Progenitor cell of endocrine pancreas (in vitro differentiated cells): Measurements from ENCODE around the gene SEMA3D. TPM values are rescaled to one million over a fixed set of nuclear protein-coding genes. Genes with fewer than 3 reads are reported as not detected.

Experiments used
- DNase-seq: peaks from one replicate; pipeline ENCODE4 v3.0.0; 2021; ENCODE audit warnings: low spot score; ENCODE audit not compliant: unreplicated experiment
- H3K27ac Mint-ChIP-seq: 2 replicates; pipeline ENCODE4 v1.8.0; 2021; ENCODE audit warnings: mild to moderate bottlenecking, moderate library complexity, mixed read lengths
- H3K27me3 Mint-ChIP-seq: 2 replicates; pipeline ENCODE4 v1.8.0; 2021; ENCODE audit warnings: mixed read lengths
- H3K36me3 Mint-ChIP-seq: 2 replicates; pipeline ENCODE4 v1.8.0; 2022; ENCODE audit warnings: mixed read lengths; ENCODE audit not compliant: insufficient read depth
- H3K4me1 Mint-ChIP-seq: 2 replicates; pipeline ENCODE4 v1.8.0; 2021; ENCODE audit warnings: low read depth, mixed read lengths
- H3K4me3 Mint-ChIP-seq: 2 replicates; pipeline ENCODE4 v1.8.0; 2021; ENCODE audit warnings: low read depth, mild to moderate bottlenecking, moderate library complexity, mixed read lengths
- H3K9me3 Mint-ChIP-seq: 2 replicates; pipeline ENCODE4 v1.8.0; 2021; ENCODE audit warnings: low read depth, mixed read lengths
- CTCF ChIP-seq: fragments of 200-600 bp; sonication (generic); IDR thresholded peaks from one replicate; pipeline ENCODE4 v1.5.0; 2021; ENCODE audit warnings: antibody characterized with exemption, mild to moderate bottlenecking; ENCODE audit not compliant: unreplicated experiment
- total RNA-seq: library from RNA; stranded (reverse); gene quantifications from 2 replicates; pipeline ENCODE4 v1.2.1, GENCODE V29; 2021

Gene SEMA3D
- total RNA-seq, 1 donor from 2014 or later, result 27.9 TPM

DNA sequence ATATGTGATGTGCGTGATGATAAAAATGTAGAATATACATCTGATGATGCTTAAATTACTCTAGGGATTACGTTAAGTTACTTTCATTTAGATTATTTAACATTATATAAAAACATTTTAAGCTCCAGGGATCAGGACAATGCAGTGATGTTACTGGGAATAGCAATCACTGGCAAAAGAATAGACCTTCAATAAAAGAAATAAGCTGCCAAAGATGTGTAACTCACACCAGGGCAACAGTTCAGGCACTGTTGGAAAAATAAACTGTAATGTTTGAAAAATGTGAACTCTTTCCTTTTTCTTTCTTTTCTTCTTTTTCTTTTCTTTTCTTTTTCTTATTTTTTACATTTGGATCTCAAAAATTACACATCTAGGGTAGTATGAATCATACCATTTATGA is 131.7 kb downstream of the SEMA3D start:
- peaks cover 9% of the 10 kb centered on the region for H3K36me3 Mint-ChIP-seq
- H3K27ac Mint-ChIP-seq, result no peak overlapping the region
- no peak for TF ChIP-seq CTCF
- H3K9me3 Mint-ChIP-seq, result peaks cover 7% of the 10 kb centered on the region
- no peaks in the 10 kb centered on the region for H3K27me3 Mint-ChIP-seq
- no peak for DNase-seq
- H3K4me3 Mint-ChIP-seq, result no peak overlapping the region
- H3K4me1 Mint-ChIP-seq, result peaks cover 5% of the 10 kb centered on the region

DNA sequence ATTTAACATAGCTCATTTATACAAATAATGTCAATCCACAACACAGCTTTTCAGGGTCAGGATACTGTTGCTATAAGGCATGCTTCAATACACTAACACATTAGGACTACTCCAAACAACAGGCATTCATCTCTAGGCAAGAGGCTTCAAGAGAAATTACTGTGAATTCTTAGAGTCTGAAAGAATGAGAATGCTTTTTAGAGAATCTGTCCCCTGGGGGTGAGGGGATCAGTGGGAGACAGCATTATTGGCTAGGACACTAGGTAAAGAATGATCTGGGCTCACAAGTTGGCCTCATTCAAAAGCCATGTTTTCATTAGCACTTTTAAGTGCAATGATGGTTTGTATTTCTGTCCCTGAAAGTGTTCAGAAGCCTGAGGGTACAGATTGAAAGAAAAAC is 132.6 kb downstream of the SEMA3D start:
- Mint-ChIP-seq H3K4me1 (peaks cover 13% of the 10 kb centered on the region), H3K27me3 (no peaks in the 10 kb centered on the region), H3K9me3 (peaks cover 7% of the 10 kb centered on the region), H3K4me3 (no peak overlapping the region), H3K27ac (no peak overlapping the region), H3K36me3 (peaks cover 9% of the 10 kb centered on the region)
- no peak for DNase-seq
- no peak for TF ChIP-seq CTCF

- TF ChIP-seq CTCF, result no peak
- no peak for DNase-seq
- no peak overlapping the region for H3K4me3 Mint-ChIP-seq
- H3K36me3 Mint-ChIP-seq, result peaks cover 9% of the 10 kb centered on the region
- peaks cover 7% of the 10 kb centered on the region for H3K9me3 Mint-ChIP-seq
- H3K27me3 Mint-ChIP-seq, result no peaks in the 10 kb centered on the region
- peaks cover 16% of the 10 kb centered on the region for H3K4me1 Mint-ChIP-seq
- H3K27ac Mint-ChIP-seq, result no peak overlapping the region
Measured at GRCh38 chr7:85052894-85053293, 134.0 kb downstream of the SEMA3D start.

DNA sequence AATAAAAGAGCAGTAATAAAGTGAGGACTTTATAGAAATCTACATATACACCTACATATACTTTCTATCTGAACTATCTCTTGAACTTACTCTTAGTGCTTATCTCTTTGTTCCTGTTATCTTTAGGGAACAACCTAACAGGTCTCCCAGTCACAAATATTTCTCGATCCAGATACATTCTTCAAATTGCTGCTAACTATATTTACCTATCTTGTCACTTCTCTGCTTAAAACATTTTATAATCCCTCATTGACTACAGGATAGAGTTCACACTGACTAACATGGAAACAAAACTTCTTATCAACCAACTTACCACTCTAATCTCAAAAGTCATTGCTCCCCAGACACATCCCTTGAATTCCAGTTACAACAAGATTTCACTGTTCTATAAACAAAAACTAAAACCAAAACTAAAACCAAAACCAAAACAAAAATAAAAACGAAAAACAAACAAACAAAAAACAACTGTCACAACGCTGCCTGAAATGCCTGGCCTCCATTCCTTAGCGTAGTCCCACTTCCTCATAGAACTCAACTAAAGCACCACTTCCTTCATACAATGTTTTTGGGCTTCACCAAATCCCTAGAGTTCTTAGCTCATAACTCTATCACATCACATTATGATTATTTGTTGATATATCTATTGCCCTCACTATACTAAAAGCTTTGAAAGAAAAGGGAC is 134.7 kb downstream of the SEMA3D start:
- TF ChIP-seq CTCF, result no peak
- no peak for DNase-seq
- Mint-ChIP-seq H3K4me3 (no peak overlapping the region), H3K27me3 (no peaks in the 10 kb centered on the region), H3K4me1 (peaks cover 19% of the 10 kb centered on the region), H3K27ac (no peak overlapping the region), H3K9me3 (peaks cover 6% of the 10 kb centered on the region), H3K36me3 (peaks cover 8% of the 10 kb centered on the region)

- Mint-ChIP-seq H3K4me3 (no peak overlapping the region), H3K4me1 (peaks cover 25% of the 10 kb centered on the region), H3K36me3 (peaks cover 4% of the 10 kb centered on the region), H3K27me3 (no peaks in the 10 kb centered on the region), H3K27ac (no peak overlapping the region), H3K9me3 (no peaks in the 10 kb centered on the region)
- no peak for DNase-seq
- TF ChIP-seq CTCF, result no peak
Measured at GRCh38 chr7:85046534-85046933, 140.3 kb downstream of the SEMA3D start.
